H9 (cell line): ENCODE results near the gene LHPP. TPM values are rescaled to one million over a fixed set of nuclear protein-coding genes. Genes with fewer than 3 reads are reported as not detected.

Experiments
- DNase-seq: peaks from one replicate; pipeline ENCODE4 v3.0.0-alpha.2; 2017
- H2AFZ ChIP-seq: one replicate; pipeline ENCODE4 v1.6.1; 2013; ENCODE audit warnings: mild to moderate bottlenecking, low read length, control low read depth, moderate library complexity
- H2AK5ac ChIP-seq: 2 replicates; pipeline ENCODE4 v1.6.1; 2013; ENCODE audit warnings: low read length, control low read depth, mixed read lengths; ENCODE audit not compliant: insufficient read length
- H2BK120ac ChIP-seq: one replicate; pipeline ENCODE4 v1.6.1; 2013; ENCODE audit warnings: low read depth, mild to moderate bottlenecking, low read length, control low read depth, inconsistent platforms; ENCODE audit not compliant: poor library complexity, severe bottlenecking
- H2BK12ac ChIP-seq: 2 replicates; pipeline ENCODE4 v1.6.1; 2013; ENCODE audit warnings: low read length, control low read depth, mixed read lengths, low read depth; ENCODE audit not compliant: insufficient read length
- H2BK15ac ChIP-seq: 2 replicates; pipeline ENCODE4 v1.6.1; 2013; ENCODE audit warnings: low read depth, low read length, control low read depth
- H2BK20ac ChIP-seq: one replicate; pipeline ENCODE4 v1.6.1; 2013; ENCODE audit warnings: low read depth, mild to moderate bottlenecking, low read length, control low read depth, inconsistent platforms; ENCODE audit not compliant: poor library complexity, severe bottlenecking
- H2BK5ac ChIP-seq: 2 replicates; pipeline ENCODE4 v1.6.1; 2013; ENCODE audit warnings: low read length, control low read depth, mixed read lengths; ENCODE audit not compliant: insufficient read length
- H3K14ac ChIP-seq: 2 replicates; pipeline ENCODE4 v1.6.1; 2013; ENCODE audit warnings: low read length, control low read depth; ENCODE audit not compliant: insufficient read depth
- H3K18ac ChIP-seq: 2 replicates; pipeline ENCODE4 v1.6.1; 2013; ENCODE audit warnings: low read depth, mild to moderate bottlenecking, mixed read lengths, low read length, control low read depth; ENCODE audit not compliant: insufficient read length
- H3K23ac ChIP-seq: 2 replicates; pipeline ENCODE4 v1.6.1; 2013; ENCODE audit warnings: low read length, control low read depth, mixed read lengths, low read depth; ENCODE audit not compliant: insufficient read length
- H3K23me2 ChIP-seq: 2 replicates; pipeline ENCODE4 v1.6.1; 2013; ENCODE audit warnings: low read depth, mild to moderate bottlenecking, mixed read lengths, low read length, control low read depth; ENCODE audit not compliant: insufficient read length, poor library complexity, severe bottlenecking
- H3K27ac ChIP-seq: 2 replicates; pipeline ENCODE4 v1.5.1; 2013; ENCODE audit warnings: low read length, control low read depth, mixed read lengths, low read depth; ENCODE audit not compliant: insufficient read length
- H3K27me3 ChIP-seq: 2 replicates; pipeline ENCODE4 v1.6.1; 2013; ENCODE audit warnings: low read length, control low read depth, inconsistent platforms; ENCODE audit not compliant: insufficient read depth
- H3K4ac ChIP-seq: 2 replicates; pipeline ENCODE4 v1.6.1; 2013; ENCODE audit warnings: low read depth, mild to moderate bottlenecking, control low read depth, inconsistent platforms, low read length, moderate library complexity
- H3K4me1 ChIP-seq: 2 replicates; pipeline ENCODE4 v1.6.1; 2013; ENCODE audit warnings: low read length, control low read depth, inconsistent platforms; ENCODE audit not compliant: insufficient read depth
- H3K4me2 ChIP-seq: 2 replicates; pipeline ENCODE4 v1.6.1; 2013; ENCODE audit warnings: low read length, control low read depth, mixed read lengths; ENCODE audit not compliant: insufficient read length, insufficient read depth
- H3K56ac ChIP-seq: 2 replicates; pipeline ENCODE4 v1.6.1; 2013; ENCODE audit warnings: low read depth, mild to moderate bottlenecking, mixed read lengths, low read length, control low read depth; ENCODE audit not compliant: insufficient read length
- H3K79me1 ChIP-seq: 2 replicates; pipeline ENCODE4 v1.6.1; 2013; ENCODE audit warnings: low read depth, mild to moderate bottlenecking, moderate library complexity, low read length, control low read depth, inconsistent platforms; ENCODE audit not compliant: insufficient read depth, poor library complexity, severe bottlenecking
- H3K79me2 ChIP-seq: 2 replicates; pipeline ENCODE4 v1.6.1; 2013; ENCODE audit warnings: low read length, control low read depth, inconsistent platforms; ENCODE audit not compliant: insufficient read depth
- H3K9ac ChIP-seq: 2 replicates; pipeline ENCODE4 v1.6.1; 2013; ENCODE audit warnings: low read length, control low read depth, mixed read lengths; ENCODE audit not compliant: insufficient read length; ENCODE audit errors: extremely low read depth
- H3K9me3 ChIP-seq: one replicate; pipeline ENCODE4 v1.6.1; 2013; ENCODE audit warnings: low read depth, low read length, inconsistent platforms; ENCODE audit not compliant: control insufficient read depth
- H3T11ph ChIP-seq: one replicate; pipeline ENCODE4 v1.6.1; 2013; ENCODE audit warnings: mild to moderate bottlenecking, low read length, control low read depth, inconsistent platforms
- H4K20me1 ChIP-seq: one replicate; pipeline ENCODE4 v1.6.1; 2013; ENCODE audit not compliant: control insufficient read depth, insufficient read length, insufficient read depth
- H4K5ac ChIP-seq: 2 replicates; pipeline ENCODE4 v1.6.1; 2013; ENCODE audit warnings: low read depth, mild to moderate bottlenecking, mixed read lengths, low read length, control low read depth; ENCODE audit not compliant: insufficient read length
- H4K8ac ChIP-seq: replicated peaks from 2 replicates; pipeline ENCODE4 v1.6.1; 2013; ENCODE audit warnings: low read length, control low read depth, mixed read lengths, low read depth; ENCODE audit not compliant: insufficient read length
- H4K91ac ChIP-seq: 2 replicates; pipeline ENCODE4 v1.6.1; 2013; ENCODE audit warnings: low read depth, mild to moderate bottlenecking, moderate library complexity, mixed read lengths, low read length, control low read depth; ENCODE audit not compliant: insufficient read length
- H3K27ac Mint-ChIP-seq, 3 experiments: 2 replicates in 2 of 3; 3 replicates in 1 of 3; pipeline ENCODE4 v1.8.0; 2020 to 2021; ENCODE audit warnings: mixed read lengths in 3 of 3, mild to moderate bottlenecking in 1 of 3, moderate library complexity in 1 of 3
- H3K27me3 Mint-ChIP-seq: 2 replicates; pipeline ENCODE4 v1.8.0; 2021; ENCODE audit warnings: low read depth, mild to moderate bottlenecking, moderate library complexity, mixed read lengths
- H3K36me3 Mint-ChIP-seq, 3 experiments: 2 replicates in 2 of 3; 3 replicates in 1 of 3; pipeline ENCODE4 v1.8.0; 2020 to 2021; ENCODE audit warnings: low read depth in 3 of 3, mixed read lengths in 3 of 3; ENCODE audit not compliant: insufficient read depth in 1 of 3
- H3K4me1 Mint-ChIP-seq, 2 experiments: 2 replicates each; pipeline ENCODE4 v1.8.0; 2020; ENCODE audit warnings: mixed read lengths in 2 of 2
- H3K4me3 Mint-ChIP-seq, 2 experiments: 2 replicates in 1 of 2; 3 replicates in 1 of 2; pipeline ENCODE4 v1.8.0; 2020 to 2021; ENCODE audit warnings: mild to moderate bottlenecking in 2 of 2, mixed read lengths in 2 of 2, moderate library complexity in 1 of 2
- H3K9me3 Mint-ChIP-seq, 2 experiments: 2 replicates in 1 of 2; 3 replicates in 1 of 2; pipeline ENCODE4 v1.8.0; 2020; ENCODE audit warnings: mild to moderate bottlenecking in 2 of 2, mixed read lengths in 2 of 2, moderate library complexity in 1 of 2
- WGBS: extraction: QIAGEN DNeasy Blood & Tissue Kit; methylation state at CpG from one replicate; pipeline ENCODE4 v1.1.7; 2013; ENCODE audit warnings: missing lambda C conversion rate, low lambda C conversion rate, mixed read lengths; ENCODE audit not compliant: insufficient read length; ENCODE audit errors: extremely low coverage; 5-methylcytosine and 5-hydroxymethylcytosine counted together
- total RNA-seq: library from RNA; stranded (reverse); gene quantifications from 2 replicates; pipeline ENCODE4 v1.2.1, GENCODE V29; 2021
- TF ChIP-seq, protein P1 (sequence below): fragments of 200-600 bp; sonication (generic); conservative IDR thresholded peaks from 3 replicates; pipeline ENCODE4 v1.8.0; 2021; ENCODE audit warnings: antibody characterized with exemption, mild to moderate bottlenecking

The LHPP gene
- total RNA-seq, 1 experiment from 2014 or later: 29.6 TPM

DNA sequence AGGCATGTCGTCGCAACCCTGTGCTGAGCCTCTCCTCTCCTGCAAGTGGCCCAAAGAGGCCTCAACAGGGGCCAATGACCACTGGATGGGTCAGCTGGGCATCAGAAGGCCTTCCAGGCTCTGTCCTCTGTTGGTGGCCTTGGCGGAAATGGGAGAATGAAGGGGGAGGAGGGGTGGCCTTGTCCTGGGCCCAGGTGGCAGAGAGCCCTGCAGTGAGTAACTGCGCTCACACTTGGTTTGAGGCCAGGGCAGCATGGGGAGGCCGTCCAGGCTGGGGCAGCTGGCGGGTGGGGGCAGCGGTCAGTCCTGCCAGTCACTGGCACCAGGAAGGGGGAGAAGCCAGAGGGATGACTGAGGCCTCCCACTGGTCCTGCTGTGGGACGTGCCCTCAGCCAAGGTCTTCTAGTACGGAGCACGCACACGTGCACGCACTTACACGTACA is 59.8 kb downstream of the LHPP start:
- Histone ChIP-seq H3K9ac (no peak overlapping the region), H3K23ac (no peak overlapping the region), H3K79me2 (no peaks in the 10 kb centered on the region), H2AK5ac (no peak overlapping the region), H3K23me2 (no peaks in the 10 kb centered on the region), H4K8ac (no peak overlapping the region), H3K4ac (no peak overlapping the region), H2BK20ac (no peak overlapping the region), H3K9me3 (no peaks in the 10 kb centered on the region), H3K56ac (no peak overlapping the region), H3K4me2 (no peak overlapping the region), H2BK5ac (no peak overlapping the region), H3K18ac (no peak overlapping the region), H3K27ac (no peak overlapping the region), H2AFZ (no peak overlapping the region), H4K5ac (no peak overlapping the region), H2BK120ac (no peak overlapping the region), H3K4me1 (no peaks in the 10 kb centered on the region), H2BK15ac (no peak overlapping the region), H3K14ac (no peak overlapping the region), H2BK12ac (no peak overlapping the region), H3K79me1 (no peaks in the 10 kb centered on the region), H3T11ph (no peak overlapping the region), H3K27me3 (no peaks in the 10 kb centered on the region), H4K91ac (no peak overlapping the region), H4K20me1 (no peaks in the 10 kb centered on the region)
- TF ChIP-seq, protein P1, sequence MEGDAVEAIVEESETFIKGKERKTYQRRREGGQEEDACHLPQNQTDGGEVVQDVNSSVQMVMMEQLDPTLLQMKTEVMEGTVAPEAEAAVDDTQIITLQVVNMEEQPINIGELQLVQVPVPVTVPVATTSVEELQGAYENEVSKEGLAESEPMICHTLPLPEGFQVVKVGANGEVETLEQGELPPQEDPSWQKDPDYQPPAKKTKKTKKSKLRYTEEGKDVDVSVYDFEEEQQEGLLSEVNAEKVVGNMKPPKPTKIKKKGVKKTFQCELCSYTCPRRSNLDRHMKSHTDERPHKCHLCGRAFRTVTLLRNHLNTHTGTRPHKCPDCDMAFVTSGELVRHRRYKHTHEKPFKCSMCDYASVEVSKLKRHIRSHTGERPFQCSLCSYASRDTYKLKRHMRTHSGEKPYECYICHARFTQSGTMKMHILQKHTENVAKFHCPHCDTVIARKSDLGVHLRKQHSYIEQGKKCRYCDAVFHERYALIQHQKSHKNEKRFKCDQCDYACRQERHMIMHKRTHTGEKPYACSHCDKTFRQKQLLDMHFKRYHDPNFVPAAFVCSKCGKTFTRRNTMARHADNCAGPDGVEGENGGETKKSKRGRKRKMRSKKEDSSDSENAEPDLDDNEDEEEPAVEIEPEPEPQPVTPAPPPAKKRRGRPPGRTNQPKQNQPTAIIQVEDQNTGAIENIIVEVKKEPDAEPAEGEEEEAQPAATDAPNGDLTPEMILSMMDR: no peak
- no CpG with 5 or more reads among the region's 13 CpGs for WGBS
- Mint-ChIP-seq H3K36me3 (peaks cover 2 to 8% (median 8%) of the 10 kb centered on the region in 3 experiments; a peak in 5 of 7 replicates), H3K9me3 (no peaks in the 10 kb centered on the region; a peak in 2 of 5 replicates), H3K27ac (peak overlapping the region in 2 of 3 experiments; percentile 44 to 49; a peak in 1 of 7 replicates), H3K4me3 (no peak overlapping the region), H3K27me3 (no peaks in the 10 kb centered on the region), H3K4me1 (peaks cover 12 to 34% of the 10 kb centered on the region in 2 experiments)
- DNase-seq: no peak
